Ecto neural progenitor cell (in vitro differentiated cells): ENCODE data around the gene THOC7.

ENCODE experiments used
- DNase-seq: peaks from one replicate; pipeline ENCODE4 v3.0.0-alpha.2; 2018; ENCODE audit warnings: low spot score

Gene THOC7

GRCh38 chr3:63845215-63845614 lies 18.4 kb downstream of the THOC7 start:
- DNase-seq, result no peak

- DNase-seq, result no peak
Observed at GRCh38 chr3:63842127-63842526, 21.5 kb downstream of the THOC7 start.

- DNase-seq, result no peak
Observed at GRCh38 chr3:63841704-63842103, 21.9 kb downstream of the THOC7 start.

GRCh38 chr3:63832395-63832794 lies 31.2 kb downstream of the THOC7 start:
- no peak for DNase-seq

- no peak for DNase-seq
Observed at GRCh38 chr3:63830526-63830925, 33.1 kb downstream of the THOC7 start.

- no peak for DNase-seq
Observed at GRCh38 chr3:63824309-63824708, 39.3 kb downstream of the THOC7 start.

GRCh38 chr3:63819151-63819398 lies 44.5 kb downstream of the THOC7 start, which contains the start of gene C3orf49:
TSS of gene C3orf49 (plus strand) at chr3:63819299. CDS start at chr3:63819472, 173 bp downstream.
- no peak for DNase-seq

- peak; percentile 64 for DNase-seq
Observed at GRCh38 chr3:63818282-63819150, 45.1 kb downstream of the THOC7 start.

GRCh38 chr3:63817225-63817624 lies 46.4 kb downstream of the THOC7 start:
- DNase-seq, result no peak

GRCh38 chr3:63814237-63814636 lies 49.4 kb downstream of the THOC7 start:
- no peak for DNase-seq

- DNase-seq, result no peak
Observed at GRCh38 chr3:63809607-63810006, 54.0 kb downstream of the THOC7 start.

GRCh38 chr3:63808633-63809032 lies 55.0 kb downstream of the THOC7 start:
- no peak for DNase-seq

- DNase-seq, result no peak
Observed at GRCh38 chr3:63807961-63808565, 55.5 kb downstream of the THOC7 start.

GRCh38 chr3:63803911-63804310 lies 59.7 kb downstream of the THOC7 start:
- no peak for DNase-seq

GRCh38 chr3:63800097-63800496 lies 63.5 kb downstream of the THOC7 start:
- DNase-seq, result no peak

- DNase-seq, result no peak
Observed at GRCh38 chr3:63798949-63799348, 64.7 kb downstream of the THOC7 start.

- DNase-seq, result no peak
Observed at GRCh38 chr3:63798544-63798943, 65.1 kb downstream of the THOC7 start.

GRCh38 chr3:63795438-63795837 lies 68.2 kb downstream of the THOC7 start:
- no peak for DNase-seq

- DNase-seq, result no peak
Observed at GRCh38 chr3:63791974-63792373, 71.6 kb downstream of the THOC7 start.
